ENCODE results near the gene DGKQ. TPM values are rescaled to one million over a fixed set of nuclear protein-coding genes. Genes with fewer than 3 reads are reported as not detected.

Gene DGKQ
- total and polyA plus RNA-seq, 2 of the 13 experiments (the other 11 are each of a cell fraction or from before 2014, with no cell fraction given), result 4.5 to 7.2 TPM

DNA sequence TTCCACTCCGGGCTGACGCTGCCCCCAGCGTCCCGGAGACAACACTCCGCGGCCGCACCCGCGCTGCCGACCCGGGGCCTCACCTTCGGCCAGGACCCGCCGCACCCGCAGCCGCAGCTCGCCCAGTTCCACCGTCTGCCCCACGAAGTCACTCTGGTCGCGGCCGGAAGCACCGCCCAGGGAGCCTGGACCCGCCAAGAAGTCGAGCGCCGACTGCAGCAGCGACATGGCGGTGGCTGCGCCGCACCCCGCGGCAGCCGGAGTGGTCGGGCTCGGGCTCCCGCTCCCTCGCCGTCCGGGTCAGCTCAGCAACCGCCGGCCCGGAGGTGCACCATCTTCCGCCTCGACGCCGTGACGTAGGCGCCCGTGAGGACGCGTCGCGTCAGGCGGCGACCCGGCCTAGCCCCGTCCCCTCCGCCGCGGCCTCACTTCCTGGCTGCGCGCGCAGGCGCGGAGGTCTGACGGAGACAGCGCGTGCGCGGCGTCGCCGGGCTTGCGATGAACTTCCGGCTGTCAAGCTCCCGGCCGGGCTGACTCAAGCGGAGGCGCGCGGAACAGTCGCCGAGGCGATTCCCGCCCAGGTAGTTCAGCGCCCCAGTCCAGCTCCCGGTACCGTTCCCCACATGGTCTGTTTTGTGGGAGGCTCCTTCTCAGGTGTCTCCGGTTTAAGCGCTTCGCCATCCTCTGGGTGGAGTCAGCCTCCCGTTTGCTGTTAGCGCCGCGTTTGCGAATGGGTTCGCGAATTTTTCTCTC, 41.2 kb downstream of the DGKQ start, which contains the start of the genes GAK and TMEM175 (continued):
- TF ChIP-seq, protein P1, sequence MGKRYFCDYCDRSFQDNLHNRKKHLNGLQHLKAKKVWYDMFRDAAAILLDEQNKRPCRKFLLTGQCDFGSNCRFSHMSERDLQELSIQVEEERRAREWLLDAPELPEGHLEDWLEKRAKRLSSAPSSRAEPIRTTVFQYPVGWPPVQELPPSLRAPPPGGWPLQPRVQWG (CRISPR knock-in tag; IDR thresholded peaks at IDR 0.05; ENCODE audit: borderline replicate concordance, low read depth), result no peak
- TF ChIP-seq SOX6 (IDR thresholded peaks at IDR 0.05) (no peak), SOX6 (CRISPR knock-in tag; IDR thresholded peaks at IDR 0.05) (peak; percentile 44; the same call in 1 of the 2 replicates), ZMAT3 (CRISPR knock-in tag; conservative IDR thresholded peaks at IDR 0.05) (peak; percentile 86), SIN3B (IDR thresholded peaks at IDR 0.05; ENCODE audit: low read length) (peak; percentile 57; the same call in 1 of the 2 replicates), HOXA9 (CRISPR knock-in tag; IDR thresholded peaks at IDR 0.05; ENCODE audit: borderline replicate concordance) (0 out of 2 replicates have a peak, but pooled peaks have one; percentile 64), ETV5 (CRISPR knock-in tag; IDR thresholded peaks at IDR 0.05; ENCODE audit: borderline replicate concordance) (peak; percentile 65; the same call in 1 of the 2 replicates), NFKBIZ (CRISPR knock-in tag; IDR thresholded peaks at IDR 0.05) (no peak), ZNF616 (CRISPR knock-in tag; IDR thresholded peaks at IDR 0.05; ENCODE audit: low read depth) (no peak), BRCA1 (CRISPR knock-in tag; IDR thresholded peaks at IDR 0.05) (no peak), RFX1 (IDR thresholded peaks at IDR 0.05) (no peak), ZNF564 (CRISPR knock-in tag; IDR thresholded peaks at IDR 0.05) (peak; percentile 70; the same call in 1 of the 2 replicates), NAIF1 (CRISPR knock-in tag; IDR thresholded peaks at IDR 0.05; ENCODE audit: borderline replicate concordance) (no peak; the same call in 1 of the 2 replicates), TBX3 (IDR thresholded peaks at IDR 0.05; ENCODE audit: borderline replicate concordance) (no peak), MBNL3 (CRISPR knock-in tag; conservative IDR thresholded peaks at IDR 0.05) (no peak)
- TF ChIP-seq, protein P2, sequence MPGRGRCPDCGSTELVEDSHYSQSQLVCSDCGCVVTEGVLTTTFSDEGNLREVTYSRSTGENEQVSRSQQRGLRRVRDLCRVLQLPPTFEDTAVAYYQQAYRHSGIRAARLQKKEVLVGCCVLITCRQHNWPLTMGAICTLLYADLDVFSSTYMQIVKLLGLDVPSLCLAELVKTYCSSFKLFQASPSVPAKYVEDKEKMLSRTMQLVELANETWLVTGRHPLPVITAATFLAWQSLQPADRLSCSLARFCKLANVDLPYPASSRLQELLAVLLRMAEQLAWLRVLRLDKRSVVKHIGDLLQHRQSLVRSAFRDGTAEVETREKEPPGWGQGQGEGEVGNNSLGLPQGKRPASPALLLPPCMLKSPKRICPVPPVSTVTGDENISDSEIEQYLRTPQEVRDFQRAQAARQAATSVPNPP (CRISPR knock-in tag; IDR thresholded peaks at IDR 0.05), result peak; percentile 78
- TF ChIP-seq, protein P3, sequence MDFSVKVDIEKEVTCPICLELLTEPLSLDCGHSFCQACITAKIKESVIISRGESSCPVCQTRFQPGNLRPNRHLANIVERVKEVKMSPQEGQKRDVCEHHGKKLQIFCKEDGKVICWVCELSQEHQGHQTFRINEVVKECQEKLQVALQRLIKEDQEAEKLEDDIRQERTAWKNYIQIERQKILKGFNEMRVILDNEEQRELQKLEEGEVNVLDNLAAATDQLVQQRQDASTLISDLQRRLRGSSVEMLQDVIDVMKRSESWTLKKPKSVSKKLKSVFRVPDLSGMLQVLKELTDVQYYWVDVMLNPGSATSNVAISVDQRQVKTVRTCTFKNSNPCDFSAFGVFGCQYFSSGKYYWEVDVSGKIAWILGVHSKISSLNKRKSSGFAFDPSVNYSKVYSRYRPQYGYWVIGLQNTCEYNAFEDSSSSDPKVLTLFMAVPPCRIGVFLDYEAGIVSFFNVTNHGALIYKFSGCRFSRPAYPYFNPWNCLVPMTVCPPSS (IDR thresholded peaks at IDR 0.05), result no peak
- TF ChIP-seq, protein P4, sequence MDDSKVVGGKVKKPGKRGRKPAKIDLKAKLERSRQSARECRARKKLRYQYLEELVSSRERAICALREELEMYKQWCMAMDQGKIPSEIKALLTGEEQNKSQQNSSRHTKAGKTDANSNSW (CRISPR knock-in tag; IDR thresholded peaks at IDR 0.05; ENCODE audit: borderline replicate concordance), result peak; percentile 38; the same call in 1 of the 2 replicates
- TF ChIP-seq, protein P5, sequence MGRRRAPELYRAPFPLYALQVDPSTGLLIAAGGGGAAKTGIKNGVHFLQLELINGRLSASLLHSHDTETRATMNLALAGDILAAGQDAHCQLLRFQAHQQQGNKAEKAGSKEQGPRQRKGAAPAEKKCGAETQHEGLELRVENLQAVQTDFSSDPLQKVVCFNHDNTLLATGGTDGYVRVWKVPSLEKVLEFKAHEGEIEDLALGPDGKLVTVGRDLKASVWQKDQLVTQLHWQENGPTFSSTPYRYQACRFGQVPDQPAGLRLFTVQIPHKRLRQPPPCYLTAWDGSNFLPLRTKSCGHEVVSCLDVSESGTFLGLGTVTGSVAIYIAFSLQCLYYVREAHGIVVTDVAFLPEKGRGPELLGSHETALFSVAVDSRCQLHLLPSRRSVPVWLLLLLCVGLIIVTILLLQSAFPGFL (CRISPR knock-in tag; IDR thresholded peaks at IDR 0.05), result no peak
- TF ChIP-seq, protein P6, sequence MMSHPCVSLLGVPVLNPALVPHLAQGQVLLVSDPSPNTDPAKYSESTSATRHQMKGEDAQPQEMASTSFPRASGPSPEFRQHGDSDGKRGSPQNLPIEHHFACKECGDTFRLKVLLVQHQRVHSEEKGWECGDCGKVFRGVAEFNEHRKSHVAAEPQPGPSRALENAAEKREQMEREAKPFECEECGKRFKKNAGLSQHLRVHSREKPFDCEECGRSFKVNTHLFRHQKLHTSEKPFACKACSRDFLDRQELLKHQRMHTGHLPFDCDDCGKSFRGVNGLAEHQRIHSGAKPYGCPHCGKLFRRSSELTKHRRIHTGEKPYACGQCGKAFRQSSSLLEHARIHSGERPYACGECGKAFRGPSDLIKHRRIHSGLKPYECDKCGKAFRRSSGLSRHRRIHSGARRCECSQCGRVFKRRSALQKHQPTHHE (CRISPR knock-in tag; IDR thresholded peaks at IDR 0.05; ENCODE audit: borderline replicate concordance), result peak; percentile 68; the same call in 1 of the 2 replicates
